NCI-H146 treated with DMSO at 0.1 percent for 48 hours (cell line): ENCODE data around the gene UBAP1L.
"Not testable (repeated sequence)": the region's sequence is repeated elsewhere in the genome, so short reads cannot be mapped to it uniquely, and the experiment has no call there.

Source experiments
- DNase-seq: peaks from one replicate; lab custom pipeline; 2025; ENCODE audit not compliant: unreplicated experiment; lab: John Stamatoyannopoulos, UW

Gene UBAP1L

GRCh38 chr15:65100442-65100841 is 14.6 kb downstream of the UBAP1L start:
- no peak for DNase-seq

- DNase-seq: not testable (repeated sequence)
Measured at GRCh38 chr15:65099801-65100200, 15.2 kb downstream of the UBAP1L start.

- DNase-seq: no peak
Measured at GRCh38 chr15:65099336-65099735, 15.7 kb downstream of the UBAP1L start.

GRCh38 chr15:65097651-65098263 is 17.2 kb downstream of the UBAP1L start:
- DNase-seq: no peak

GRCh38 chr15:65096481-65097385 is 18.3 kb downstream of the UBAP1L start:
- DNase-seq: no peak

GRCh38 chr15:65095747-65096104 is 19.3 kb downstream of the UBAP1L start:
- DNase-seq: no peak

GRCh38 chr15:65095011-65095746 is 19.8 kb downstream of the UBAP1L start:
- no peak for DNase-seq

GRCh38 chr15:65094294-65094995 is 20.6 kb downstream of the UBAP1L start:
- DNase-seq: no peak

- not testable (repeated sequence) for DNase-seq
Measured at GRCh38 chr15:65093793-65094170, 21.2 kb downstream of the UBAP1L start.

- no peak for DNase-seq
Measured at GRCh38 chr15:65092911-65093792, 21.8 kb downstream of the UBAP1L start.

GRCh38 chr15:65091946-65092770 is 22.8 kb downstream of the UBAP1L start:
- DNase-seq: no peak

GRCh38 chr15:65089206-65089824 is 25.7 kb downstream of the UBAP1L start:
- DNase-seq: no peak

GRCh38 chr15:65088643-65089021 is 26.4 kb downstream of the UBAP1L start:
- no peak for DNase-seq

GRCh38 chr15:65087873-65088642 is 26.9 kb downstream of the UBAP1L start:
- DNase-seq: no peak

- no peak for DNase-seq
Measured at GRCh38 chr15:65087411-65087810, 27.6 kb downstream of the UBAP1L start.

- no peak for DNase-seq
Measured at GRCh38 chr15:65086680-65087111, 28.3 kb downstream of the UBAP1L start.

- no peak for DNase-seq
Measured at GRCh38 chr15:65085990-65086679, 28.9 kb downstream of the UBAP1L start.
